HG03066 (cell line): ENCODE results near the gene SMG6.
"Not testable (repeated sequence)": the region's sequence is repeated elsewhere in the genome, so short reads cannot be mapped to it uniquely, and the experiment has no call there.

Source experiments
- ATAC-seq: cut with Tn5 transposase; IDR thresholded peaks from one replicate; pipeline ENCODE4 v1.9.1; 2021; ENCODE audit warnings: low read depth; ENCODE audit not compliant: unreplicated experiment

The SMG6 gene

GRCh38 chr17:2264067-2264860, 39.3 kb downstream of the SMG6 start:
- ATAC-seq, result no peak

GRCh38 chr17:2263183-2264066, 40.2 kb downstream of the SMG6 start:
- no peak for ATAC-seq

GRCh38 chr17:2262135-2262587, 41.4 kb downstream of the SMG6 start:
- no peak for ATAC-seq

GRCh38 chr17:2259769-2260536, 43.6 kb downstream of the SMG6 start:
- peak; percentile 68 for ATAC-seq

GRCh38 chr17:2258830-2259229, 44.8 kb downstream of the SMG6 start:
- not testable (repeated sequence) for ATAC-seq

- no peak for ATAC-seq
Observed at GRCh38 chr17:2253768-2254406, 49.7 kb downstream of the SMG6 start.

GRCh38 chr17:2253362-2253761, 50.2 kb downstream of the SMG6 start:
- ATAC-seq, result no peak

GRCh38 chr17:2251098-2251497, 52.5 kb downstream of the SMG6 start:
- no peak for ATAC-seq

GRCh38 chr17:2250140-2251095, 53.2 kb downstream of the SMG6 start:
- no peak for ATAC-seq

GRCh38 chr17:2247005-2247404, 56.6 kb downstream of the SMG6 start:
- no peak for ATAC-seq

- no peak for ATAC-seq
Observed at GRCh38 chr17:2244545-2245525, 58.8 kb downstream of the SMG6 start.

GRCh38 chr17:2243953-2244352, 59.6 kb downstream of the SMG6 start:
- no peak for ATAC-seq

GRCh38 chr17:2241823-2242222, 61.8 kb downstream of the SMG6 start:
- ATAC-seq, result no peak

- ATAC-seq, result no peak
Observed at GRCh38 chr17:2240541-2240940, 63.0 kb downstream of the SMG6 start.

- peak; percentile 71 for ATAC-seq
Observed at GRCh38 chr17:2239882-2240430, 63.6 kb downstream of the SMG6 start.

GRCh38 chr17:2239170-2239551, 64.4 kb downstream of the SMG6 start:
- ATAC-seq, result no peak

GRCh38 chr17:2238432-2239169, 65.0 kb downstream of the SMG6 start:
- no peak for ATAC-seq
